DMS79 treated with DMSO at 0.1 percent for 48 hours (cell line): ENCODE measurements around the gene CPB1.
"Not testable (repeated sequence)": the region's sequence is repeated elsewhere in the genome, so short reads cannot be mapped to it uniquely, and the experiment has no call there.

Source experiments
- DNase-seq: peaks from one replicate; lab custom pipeline; 2025; lab: John Stamatoyannopoulos, UW

The CPB1 gene

DNA sequence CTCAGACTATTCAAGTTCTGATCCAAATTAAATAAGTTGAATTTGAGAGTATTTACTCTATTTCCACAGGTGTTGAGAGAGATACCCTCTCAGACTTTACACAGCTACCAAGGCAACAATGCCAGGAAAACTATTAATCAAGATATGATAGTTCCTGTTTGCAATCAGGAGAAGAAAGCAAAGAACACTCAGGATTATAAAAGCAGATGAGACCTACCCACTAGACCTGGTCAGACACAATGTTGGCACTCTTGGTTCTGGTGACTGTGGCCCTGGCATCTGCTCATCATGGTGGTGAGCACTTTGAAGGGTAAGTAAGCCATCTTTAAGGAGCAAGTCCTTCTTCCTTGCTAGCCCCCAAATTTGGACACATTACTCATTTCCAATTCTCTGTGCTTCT lies at the start of gene CPB1:
Gene CPB1 (plus strand): TSS at position 227 of the 400 bp plus-strand sequence. CDS start 13 bp downstream, at position 240.
- no peak for DNase-seq

DNA sequence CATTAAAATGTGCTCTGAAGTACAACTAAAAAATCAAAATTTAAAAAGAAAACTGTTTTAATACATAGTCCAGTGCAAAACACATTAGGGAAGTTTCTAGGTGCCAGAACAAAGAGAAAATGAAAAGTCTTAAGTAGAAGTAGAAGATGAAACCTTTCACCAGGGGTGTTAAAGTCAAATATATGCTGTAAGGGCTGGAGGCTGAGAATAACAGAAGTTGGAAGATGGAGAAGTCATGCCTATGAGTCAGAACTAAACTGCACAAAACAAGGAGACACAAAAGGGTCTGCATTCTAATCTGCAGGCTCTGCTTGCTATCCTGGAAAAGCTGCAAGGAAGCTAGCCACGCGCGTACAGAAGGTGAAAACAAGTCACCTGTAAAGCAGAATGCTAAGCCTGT lies 48.7 kb upstream of the CPB1 start:
- DNase-seq = no peak

DNA sequence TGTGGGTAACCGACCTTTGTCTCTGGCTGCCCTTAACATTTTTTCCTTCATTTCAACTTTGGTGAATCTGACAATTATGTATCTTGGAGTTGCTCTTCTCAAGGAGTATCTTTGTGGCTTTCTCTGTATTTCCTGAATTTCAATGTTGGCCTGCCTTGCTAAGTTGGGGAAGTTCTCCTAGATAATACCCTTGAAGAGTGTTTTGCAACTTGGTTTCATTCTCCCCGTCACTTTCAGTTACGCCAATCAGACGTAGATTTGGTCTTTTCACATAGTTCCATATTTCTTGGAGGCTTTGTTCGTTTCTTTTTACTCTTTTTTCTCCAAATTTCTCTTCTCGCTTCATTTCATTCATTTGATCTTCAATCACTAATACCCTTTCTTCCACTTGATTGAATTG lies 42.6 kb upstream of the CPB1 start:
- not testable (repeated sequence) for DNase-seq

DNA sequence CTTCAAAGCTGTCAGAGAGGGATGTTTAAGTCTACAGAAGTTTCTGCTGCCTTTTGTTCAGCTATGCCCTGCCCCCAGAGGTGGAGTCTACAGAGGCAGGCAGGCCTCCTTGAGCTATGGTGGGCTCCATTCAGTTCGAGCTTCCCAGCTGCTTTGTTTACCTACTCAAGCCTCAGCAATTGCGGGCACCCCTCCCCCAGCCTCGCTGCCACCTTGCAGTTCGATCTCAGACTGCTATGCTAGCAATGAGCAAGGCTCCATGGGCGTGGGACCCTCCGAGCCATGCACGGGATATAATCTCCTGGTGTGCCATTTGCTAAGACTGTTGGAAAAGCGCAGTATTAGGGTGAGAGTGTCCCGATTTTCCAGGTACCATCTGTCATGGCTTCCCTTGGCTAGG lies 41.5 kb upstream of the CPB1 start:
- not testable (repeated sequence) for DNase-seq

DNA sequence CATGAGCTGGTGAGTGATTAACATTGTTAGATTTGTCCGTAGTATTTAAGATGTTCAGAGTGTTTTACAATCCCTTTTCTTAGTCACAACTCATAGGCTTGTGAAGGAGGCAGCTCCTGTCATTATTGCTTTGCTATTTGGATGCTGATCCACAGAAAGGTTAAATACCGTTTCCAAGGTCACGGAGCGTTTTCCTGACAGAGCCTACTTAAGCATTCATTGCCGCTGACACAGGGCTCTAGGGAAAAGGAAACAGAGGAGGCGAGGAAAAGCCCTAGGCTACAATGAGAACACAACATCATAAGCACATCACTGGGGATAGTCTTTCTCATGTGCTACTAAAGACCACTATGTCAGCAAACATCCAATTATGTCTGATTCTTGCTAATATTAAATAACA lies 38.5 kb upstream of the CPB1 start:
- DNase-seq = no peak

DNA sequence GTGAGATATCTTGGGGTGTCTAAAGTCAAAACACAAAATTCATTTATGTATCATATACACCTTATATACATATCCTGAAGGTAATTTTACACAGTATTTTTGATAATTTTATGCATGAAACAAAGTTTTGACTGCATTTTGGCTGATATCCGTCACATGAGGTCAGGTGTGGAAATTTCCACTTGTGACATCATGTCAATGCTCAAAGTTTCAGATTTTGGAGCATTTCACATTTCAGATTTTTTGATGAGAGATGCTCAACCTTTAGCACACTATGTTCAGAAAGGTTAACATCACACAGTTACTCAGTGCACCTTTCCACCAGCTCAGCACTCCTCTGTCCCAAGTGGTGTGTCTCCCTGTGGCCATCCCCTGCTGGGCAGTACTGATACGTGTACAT lies 37.7 kb upstream of the CPB1 start:
- no peak for DNase-seq

DNA sequence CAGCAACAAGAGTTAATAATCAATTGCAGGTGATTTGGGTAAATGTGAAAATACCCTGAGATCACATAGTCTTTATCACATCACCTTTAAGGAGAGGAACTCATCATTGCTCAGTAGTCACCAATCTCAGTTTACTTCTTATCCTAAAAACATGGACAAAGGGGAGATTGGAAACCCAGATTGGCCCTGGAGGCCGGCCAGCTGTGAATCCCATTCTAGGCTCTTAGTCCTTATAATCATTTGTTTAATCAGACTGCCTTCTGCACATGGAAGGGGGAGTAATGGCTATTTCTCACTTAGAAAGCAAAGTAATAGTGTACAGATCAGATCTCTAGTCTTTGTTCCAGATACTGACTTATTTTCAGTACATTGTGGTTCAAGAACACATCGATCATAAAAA lies 37.2 kb upstream of the CPB1 start:
- no peak for DNase-seq

DNA sequence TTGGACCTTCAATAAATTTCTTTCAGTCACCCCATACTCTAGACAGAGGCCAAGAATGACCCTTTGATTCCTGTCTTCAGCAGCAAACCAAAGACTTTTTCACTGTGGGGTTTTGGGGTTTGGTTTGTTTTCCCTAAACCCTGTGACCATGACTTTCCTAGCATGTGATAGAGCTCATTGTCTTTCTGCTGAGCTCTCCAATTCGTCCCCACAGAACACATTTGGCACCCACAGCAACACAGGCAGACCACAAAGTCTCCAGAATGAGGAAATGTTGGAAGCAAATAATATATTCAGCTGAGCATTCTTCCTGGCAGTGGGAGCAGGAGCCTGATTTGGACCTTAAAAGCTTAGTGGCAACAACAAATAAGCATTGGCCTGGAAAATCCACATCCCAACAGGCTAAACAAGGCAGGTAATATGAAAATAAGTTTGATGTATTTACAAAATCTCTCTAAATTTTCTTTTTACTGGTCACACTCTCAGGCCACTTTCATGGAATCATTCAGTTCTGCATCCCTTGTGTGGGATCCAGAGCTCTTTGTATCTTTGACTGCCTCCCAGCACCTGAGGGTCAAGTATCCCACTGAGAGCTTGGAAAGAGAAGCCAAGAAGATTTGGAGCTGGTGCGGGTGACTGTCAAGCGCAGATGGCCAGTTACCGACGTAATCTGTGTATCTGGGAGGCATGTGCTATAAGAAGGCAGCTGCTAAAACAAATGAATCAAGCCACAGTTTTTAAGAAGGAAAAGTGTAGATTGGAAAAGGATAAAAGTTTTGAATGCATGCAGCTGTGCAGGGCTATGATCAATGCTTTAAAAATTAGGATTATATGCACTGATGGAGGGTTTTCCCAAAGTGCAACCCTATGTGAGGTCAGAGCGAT lies 36.5 kb upstream of the CPB1 start:
- no peak for DNase-seq

DNA sequence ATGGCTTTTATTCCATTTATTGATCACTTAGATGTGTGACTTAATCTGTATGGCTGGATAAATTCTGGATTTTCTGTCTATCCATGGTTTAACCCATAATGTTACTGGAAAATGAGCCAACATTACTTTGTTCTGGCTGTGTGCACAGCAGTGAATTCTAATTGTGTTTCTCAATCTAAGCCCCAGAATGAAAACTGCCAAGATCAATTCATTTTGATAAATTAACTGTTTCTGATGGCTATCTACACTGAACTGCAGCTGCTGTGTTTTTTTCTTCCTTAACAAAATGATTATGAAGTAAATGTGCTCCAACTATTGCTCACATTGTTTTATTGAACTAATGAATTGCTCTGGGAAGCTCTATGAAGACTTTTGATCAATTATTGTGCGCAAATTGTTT lies 35.7 kb upstream of the CPB1 start:
- DNase-seq = no peak

DNA sequence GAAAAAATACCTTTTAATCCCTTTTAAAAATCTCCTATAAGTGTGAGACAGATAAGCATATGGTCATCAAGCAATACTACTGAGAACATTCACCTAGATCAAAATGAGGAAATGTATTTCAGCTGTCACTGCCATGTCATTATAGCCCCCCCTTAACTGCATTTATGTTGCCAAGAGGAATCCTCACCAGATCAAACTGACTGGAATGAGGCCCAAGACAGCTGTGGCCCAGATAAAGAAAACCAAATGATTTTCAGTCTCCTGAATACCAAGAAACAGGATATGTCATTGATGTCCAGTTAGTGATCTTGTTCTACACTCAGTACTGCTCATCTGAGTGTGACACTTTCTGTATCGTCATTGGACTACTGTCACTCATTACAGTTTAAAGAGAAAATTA lies 35.1 kb upstream of the CPB1 start:
- DNase-seq = no peak

DNA sequence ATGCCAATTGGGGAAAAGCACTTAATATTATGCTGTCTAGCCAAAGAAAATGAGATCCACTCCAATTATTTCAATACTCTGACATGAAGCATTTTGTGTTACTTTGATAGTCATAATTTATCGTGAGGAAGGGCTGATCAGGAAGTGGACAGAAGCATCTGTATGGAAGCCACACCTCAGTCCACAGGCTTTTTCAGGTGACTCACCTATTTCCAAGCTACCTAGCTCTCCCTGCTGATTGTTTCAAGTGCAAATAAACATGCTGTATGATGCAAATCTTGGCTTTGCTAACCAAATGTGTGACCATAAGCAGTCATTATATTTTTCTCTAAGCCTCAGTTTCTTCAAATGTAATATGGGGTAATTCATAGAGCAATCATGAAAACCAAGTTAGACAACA lies 30.8 kb upstream of the CPB1 start:
- DNase-seq = no peak

DNA sequence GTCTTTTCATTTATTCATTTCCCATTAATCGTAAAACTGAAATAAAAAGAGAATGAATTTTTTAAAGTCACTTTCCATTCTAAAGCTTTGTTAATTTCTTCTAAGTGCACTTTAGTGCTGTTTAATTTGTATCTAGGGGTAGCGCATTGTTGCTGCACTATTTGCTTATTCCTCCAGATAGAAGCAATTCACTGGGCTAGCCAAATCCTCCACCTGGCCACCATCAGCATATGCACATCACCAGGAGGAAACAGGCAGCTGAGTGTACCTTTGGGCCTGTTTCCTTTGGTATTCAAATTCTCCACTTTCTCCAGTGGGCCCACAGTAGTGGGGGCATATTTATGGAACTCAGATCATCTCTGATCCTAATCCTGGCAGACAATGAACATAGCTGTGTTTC lies 29.8 kb upstream of the CPB1 start:
- no peak for DNase-seq

DNA sequence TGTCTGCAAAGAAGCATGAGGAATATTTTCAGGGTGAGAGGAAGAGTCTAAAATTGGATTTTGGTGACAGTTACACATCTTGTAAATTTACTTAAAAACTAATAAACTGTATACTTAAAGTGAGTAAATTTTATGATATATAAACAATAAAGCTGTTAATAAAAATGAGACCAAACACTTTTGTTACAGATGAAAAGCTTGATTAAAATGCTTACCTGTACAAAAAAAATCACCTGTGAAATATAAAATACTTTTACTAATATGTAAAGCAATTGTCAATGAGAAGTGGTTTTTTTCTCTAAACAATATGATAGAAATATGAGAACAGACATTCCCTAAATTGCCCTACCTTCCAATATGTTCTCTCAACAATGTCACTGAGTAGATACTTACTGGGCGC lies 27.2 kb upstream of the CPB1 start:
- no peak for DNase-seq

DNA sequence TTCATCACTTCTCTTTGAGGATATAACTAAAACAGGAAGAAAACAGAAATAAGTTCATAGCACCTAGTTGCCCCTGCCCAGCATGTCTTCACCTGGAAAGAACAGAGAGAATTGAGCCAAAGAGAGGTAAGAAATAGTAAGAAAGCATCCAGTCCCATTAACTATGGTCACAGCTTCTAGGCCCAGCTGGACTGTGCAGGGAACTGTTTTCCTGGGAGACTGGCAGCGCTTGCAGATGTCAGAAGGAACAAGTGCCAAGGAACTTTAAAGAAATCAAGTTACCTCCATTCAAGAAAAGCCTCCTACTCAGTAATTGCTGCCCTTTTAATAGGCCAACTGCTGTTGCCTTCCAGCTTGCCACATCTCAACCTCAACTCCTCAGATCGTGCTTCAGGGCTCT lies 17.8 kb upstream of the CPB1 start:
- no peak for DNase-seq

DNA sequence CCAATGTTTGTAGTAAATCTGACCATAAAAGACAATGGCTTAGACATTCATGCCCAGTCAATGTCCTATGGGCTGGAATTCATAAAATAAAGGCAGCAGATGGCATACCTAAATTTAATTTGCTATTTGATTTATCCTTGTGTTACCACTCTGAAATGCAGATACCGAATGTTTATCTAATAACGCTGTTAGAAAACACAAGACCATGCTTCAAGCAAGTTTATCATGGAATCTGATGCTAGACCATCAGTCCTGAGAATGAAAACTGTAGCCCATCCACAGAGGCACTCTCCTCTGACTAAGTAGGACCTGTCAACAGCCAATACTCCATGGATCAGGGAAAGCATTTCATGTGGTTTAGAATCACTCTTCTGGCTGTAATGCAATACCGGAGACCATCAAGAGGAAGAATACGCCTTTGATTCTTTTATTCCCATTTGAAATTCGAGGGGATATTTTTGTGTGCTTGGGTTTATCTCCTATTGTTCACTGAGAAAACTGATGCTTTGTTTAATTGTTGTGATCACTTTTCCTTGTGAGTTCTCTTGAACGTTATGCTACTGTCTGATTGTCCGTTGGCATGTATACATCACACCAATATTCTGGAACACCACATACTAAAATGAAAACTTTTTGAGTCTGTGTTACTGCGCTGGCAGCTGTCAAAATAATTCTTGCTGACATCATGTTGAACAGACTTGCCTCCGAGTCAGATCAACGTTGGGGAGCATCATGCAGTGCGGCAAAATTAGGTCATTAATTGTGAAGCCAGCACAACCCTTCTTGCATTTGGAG lies 12.1 kb upstream of the CPB1 start:
- no peak for DNase-seq

DNA sequence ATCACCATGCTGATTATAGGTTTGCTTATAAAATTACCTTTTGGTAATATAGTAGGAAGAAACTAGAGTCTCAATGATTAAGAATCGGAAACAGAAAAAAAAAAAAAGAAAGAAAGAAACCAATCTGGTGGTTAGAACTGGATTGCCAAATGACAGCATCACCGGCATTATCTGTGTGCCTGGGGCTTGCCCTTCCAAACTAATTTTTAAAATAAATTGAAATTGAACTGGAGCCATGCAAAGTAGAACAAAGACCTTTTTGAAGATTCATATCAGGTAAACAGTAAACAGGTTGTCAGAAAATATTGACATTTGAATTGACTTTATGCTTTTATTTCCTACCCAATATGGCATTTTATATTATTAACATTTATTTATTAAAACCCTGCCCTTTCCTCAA lies 11.2 kb upstream of the CPB1 start:
- no peak for DNase-seq

DNA sequence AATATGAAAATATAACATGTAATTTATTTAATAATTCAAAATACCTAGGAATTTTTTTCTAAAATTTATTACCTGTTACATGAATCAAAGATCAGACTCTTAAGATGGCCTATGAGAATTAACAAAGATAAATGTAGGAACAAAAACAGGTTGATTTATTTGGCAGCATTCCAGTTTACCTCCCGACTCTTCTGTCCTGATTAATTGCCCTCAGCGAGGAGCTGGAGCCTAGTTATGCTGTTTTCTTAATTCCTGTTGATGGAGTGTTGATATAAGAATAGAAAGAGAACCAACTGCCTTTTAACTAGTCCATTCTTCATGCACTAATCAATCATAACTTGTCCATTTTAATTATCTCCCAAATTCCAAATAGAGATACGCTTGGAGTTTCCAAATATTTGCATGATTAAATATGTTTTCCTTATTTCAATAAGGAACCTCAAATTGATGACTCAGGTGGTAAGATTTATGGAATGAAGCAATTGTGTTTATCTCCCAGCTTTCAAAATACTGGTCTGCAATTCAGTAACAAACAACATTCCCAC lies 10.6 kb upstream of the CPB1 start:
- no peak for DNase-seq

DNA sequence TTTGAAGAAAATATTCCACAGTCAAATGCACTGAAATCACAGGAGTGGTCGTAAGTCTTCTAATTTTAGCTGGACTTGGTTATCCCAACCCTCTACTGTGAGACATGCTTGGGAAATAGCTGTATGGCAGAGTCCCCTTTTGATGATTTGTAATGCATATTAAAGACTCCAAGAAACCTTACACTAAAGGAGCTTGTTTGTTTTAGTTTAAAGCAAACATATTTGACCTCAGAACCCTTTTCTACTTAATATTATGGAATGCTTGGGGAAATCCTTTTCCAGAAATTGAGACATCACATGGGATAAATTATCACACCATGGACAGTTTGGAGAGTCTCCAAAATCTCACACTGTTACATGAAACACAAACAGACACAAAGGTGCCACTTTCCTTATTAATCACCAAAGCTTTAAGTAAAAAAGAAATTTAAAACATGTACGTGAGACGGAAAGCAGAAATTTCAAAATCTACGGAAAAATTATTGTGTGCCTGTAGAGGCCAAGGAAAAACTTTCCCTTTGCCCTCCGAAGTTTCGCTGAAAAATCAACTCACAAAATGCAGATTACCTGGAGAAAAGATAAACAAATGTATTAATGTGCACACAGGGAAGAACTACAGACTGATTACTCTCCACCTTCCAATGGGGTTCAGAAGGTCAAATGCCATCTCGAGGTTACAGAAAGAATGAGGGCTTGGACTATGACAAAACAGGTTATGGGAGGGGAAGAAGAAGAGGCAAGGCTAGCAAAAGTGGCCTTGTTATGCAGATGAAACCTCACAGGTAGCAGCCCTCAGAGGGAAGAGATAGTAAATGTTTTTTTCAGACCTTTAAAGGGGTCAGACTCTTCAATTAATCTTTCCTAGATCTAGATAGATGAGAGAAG lies 7.0 kb upstream of the CPB1 start:
- DNase-seq = no peak

DNA sequence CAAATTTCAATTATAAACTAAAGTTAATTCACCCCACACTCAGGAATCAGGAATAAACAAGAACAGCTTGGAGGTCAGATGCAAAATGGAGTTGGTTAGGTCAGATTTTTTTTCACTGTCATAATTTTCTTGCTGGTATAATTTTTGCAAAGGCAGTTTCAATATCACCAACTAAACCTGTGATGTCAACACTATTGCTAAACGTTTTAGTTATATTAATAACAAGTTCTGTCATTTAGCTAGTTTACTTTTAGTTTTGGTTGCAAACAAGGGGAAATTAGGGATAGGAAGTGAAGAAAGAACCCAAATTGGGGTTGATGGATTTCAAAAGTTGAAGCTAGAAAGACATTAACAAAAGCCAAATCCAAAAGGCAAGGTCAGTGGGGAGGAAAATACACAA lies 4.6 kb upstream of the CPB1 start:
- DNase-seq = no peak

DNA sequence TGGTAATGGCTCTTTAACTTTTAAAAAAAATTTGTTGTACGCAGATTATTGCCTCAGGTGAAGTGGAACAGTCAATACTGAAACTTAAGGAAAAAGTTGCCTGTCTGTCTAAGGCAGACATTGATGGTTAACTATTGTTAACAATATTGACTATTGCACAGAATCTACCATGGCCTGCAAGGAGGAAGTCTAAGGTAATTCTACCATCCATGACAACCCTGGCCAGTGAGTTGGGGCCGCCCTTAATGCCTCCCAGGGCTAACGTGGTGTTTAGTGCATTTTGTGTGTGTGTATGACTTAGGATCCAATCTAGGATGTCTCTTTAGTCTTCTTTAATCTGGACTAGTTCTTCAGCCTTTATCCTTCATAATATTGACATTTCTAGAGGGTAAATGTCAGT lies 2.1 kb upstream of the CPB1 start:
- no peak for DNase-seq

DNA sequence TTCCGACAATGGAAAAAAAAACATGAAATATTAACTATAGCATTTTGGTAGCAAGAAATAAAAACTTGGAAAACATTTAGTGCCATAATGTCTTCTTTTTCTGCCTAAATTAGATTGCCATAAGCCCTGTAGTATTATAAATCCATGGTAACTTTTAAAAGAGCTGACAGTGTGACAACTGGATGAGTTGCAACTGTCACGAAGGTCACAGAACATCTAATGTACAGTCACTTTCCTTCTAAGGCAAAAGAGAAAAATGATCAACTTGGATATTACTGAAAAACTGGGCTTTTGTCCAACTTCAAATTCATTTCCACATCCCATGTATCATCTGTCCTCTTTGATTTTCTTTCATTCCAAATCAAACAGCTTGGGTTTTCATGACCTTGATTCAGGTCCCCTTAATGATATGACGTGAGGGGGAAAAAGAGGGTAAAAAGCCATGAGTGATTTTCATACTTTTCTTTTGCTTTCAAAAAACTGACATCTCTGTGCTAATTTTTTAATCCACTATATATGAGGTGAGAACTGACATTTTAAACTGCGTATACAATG lies 602 bp downstream of the CPB1 start:
- no peak for DNase-seq

DNA sequence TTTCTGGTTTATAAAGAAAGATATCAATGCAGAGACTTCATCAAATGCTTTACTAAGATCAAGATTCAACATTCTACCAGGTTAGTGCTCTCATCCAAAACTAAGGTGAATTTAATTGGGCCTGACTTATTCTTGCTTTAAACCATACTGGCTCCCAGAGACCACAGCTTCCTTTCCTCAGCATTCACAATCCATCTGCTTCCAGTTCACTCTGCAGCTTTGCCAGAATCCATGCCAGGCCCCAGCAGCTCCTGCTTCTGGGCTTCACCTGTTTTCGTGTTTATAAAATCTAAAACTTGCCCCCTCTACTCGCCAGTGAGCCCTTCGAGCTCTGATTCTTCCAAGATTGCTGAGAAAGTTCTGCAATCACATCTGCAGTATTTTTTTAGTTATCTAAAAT lies 2.3 kb downstream of the CPB1 start:
- no peak for DNase-seq
